SK-N-SH treated with all-trans-retinoic acid at 6 μM for 48 hours (cell line): ENCODE measurements around the gene CEP164.

Experiments used
- RARB ChIP-seq: fragments of 250-450 bp; sonication (Bioruptor Pico); IDR thresholded peaks from 2 replicates; pipeline ENCODE4 v1.8.0; 2021; ENCODE audit warnings: mild to moderate bottlenecking, moderate library complexity
- TCF4 ChIP-seq: fragments of 250-450 bp; sonication (Bioruptor Pico); IDR thresholded peaks from 2 replicates; pipeline ENCODE4 v1.8.0; 2021; ENCODE audit warnings: mild to moderate bottlenecking, moderate library complexity, borderline replicate concordance
- ZNF70 ChIP-seq: fragments of 450-650 bp; formaldehyde crosslinking; IDR thresholded peaks from 2 replicates; pipeline ENCODE4 v1.5.0; 2020; ENCODE audit warnings: mild to moderate bottlenecking, moderate library complexity

- no peak for TF ChIP-seq TCF4 (CRISPR knock-in tag)
- no peak for TF ChIP-seq RARB (CRISPR knock-in tag)
- no peak for TF ChIP-seq ZNF70 (CRISPR knock-in tag)
Measured at GRCh38 chr11:117427356-117427874, 99.8 kb downstream of the CEP164 start.
